T-cell (primary cell): ENCODE data around the gene CCSER1. TPM values are rescaled to one million over a fixed set of nuclear protein-coding genes. Genes with fewer than 3 reads are reported as not detected.
"Not testable (repeated sequence)": the region's sequence is repeated elsewhere in the genome, so short reads cannot be mapped to it uniquely, and the experiment has no call there.

Experiments used
- ATAC-seq, 4 experiments: fragments of 200-7000 bp in 3 of 4; fragments of 150-1000 bp in 1 of 4; cut with Tn5 transposase; replicated peaks in 1 of 4; 1 replicate in 3 of 4; 2 replicates in 1 of 4; pipeline ENCODE4 v1.10.0; 2021; ENCODE audit warnings: moderate library complexity in 3 of 4, mild to moderate bottlenecking in 2 of 4, moderate number of reproducible peaks in 1 of 4
- CTCF ChIA-PET, 2 donors: fragments of 300-600 bp; sonication (Branson Sonifier 250); formaldehyde crosslinking; loops; one replicate each; lab custom pipeline; 2022; ENCODE audit warnings: antibody characterized with exemption in 2 of 2; lab: Charles Lee
- POLR2A ChIA-PET, 2 donors: fragments of 300-600 bp; sonication (Branson Sonifier 250); formaldehyde crosslinking; loops; one replicate each; lab custom pipeline; 2022; ENCODE audit warnings: antibody characterized with exemption in 2 of 2; lab: Charles Lee
- DNase-seq, 35 experiments: peaks; one replicate each; pipeline versions ENCODE4 v3.0.0 to v3.0.0-alpha.2; 2013 to 2023
- H3K27ac ChIP-seq: one replicate; pipeline ENCODE4 v1.5.1; 2013; ENCODE audit warnings: low read length
- H3K27me3 ChIP-seq, 2 experiments: replicated peaks in 1 of 2; 1 replicate in 1 of 2; 2 replicates in 1 of 2; pipeline versions ENCODE4 v1.6.1 to v1.7.0; 2013; ENCODE audit warnings: low read length in 1 of 2, mixed read lengths in 1 of 2; ENCODE audit not compliant: control insufficient read depth in 2 of 2, insufficient read depth in 2 of 2; ENCODE audit errors: extremely low read depth in 1 of 2
- H3K36me3 ChIP-seq, 2 donors: 1 replicate in 1 of 2; 2 replicates in 1 of 2; pipeline versions ENCODE4 v1.6.1 to v1.7.0; 2013; ENCODE audit warnings: low read length in 1 of 2; ENCODE audit not compliant: control insufficient read depth in 2 of 2, insufficient read depth in 1 of 2; ENCODE audit errors: extremely low read depth in 1 of 2
- H3K4me1 ChIP-seq, 2 experiments: 1 replicate in 1 of 2; 2 replicates in 1 of 2; pipeline versions ENCODE4 v1.6.1 to v1.7.0; 2013; ENCODE audit warnings: low read length in 2 of 2, mixed read lengths in 1 of 2; ENCODE audit not compliant: insufficient read depth in 2 of 2, control insufficient read depth in 1 of 2; ENCODE audit errors: extremely low read depth in 1 of 2
- H3K4me3 ChIP-seq, 2 donors: 1 replicate in 1 of 2; 2 replicates in 1 of 2; pipeline versions ENCODE4 v1.5.1 to v1.7.0; 2013; ENCODE audit warnings: mild to moderate bottlenecking in 2 of 2, low read length in 1 of 2, moderate library complexity in 1 of 2; ENCODE audit not compliant: control insufficient read depth in 1 of 2; ENCODE audit errors: extremely low read depth in 1 of 2
- H3K9me3 ChIP-seq: 2 replicates; pipeline ENCODE4 v1.7.0; 2013
- H3K27ac Mint-ChIP-seq, 2 donors: one replicate each; pipeline ENCODE4 v1.8.0; 2020 to 2021; ENCODE audit warnings: mild to moderate bottlenecking in 2 of 2, mixed read lengths in 2 of 2
- H3K27me3 Mint-ChIP-seq, 2 donors: one replicate each; pipeline ENCODE4 v1.8.0; 2021 to 2022; ENCODE audit warnings: mixed read lengths in 2 of 2
- H3K36me3 Mint-ChIP-seq: one replicate; pipeline ENCODE4 v1.8.0; 2021; ENCODE audit warnings: mixed read lengths
- H3K4me1 Mint-ChIP-seq, 3 donors: one replicate each; pipeline ENCODE4 v1.8.0; 2020 to 2022; ENCODE audit warnings: mixed read lengths in 3 of 3, mild to moderate bottlenecking in 1 of 3
- H3K4me3 Mint-ChIP-seq, 3 donors: one replicate each; pipeline ENCODE4 v1.8.0; 2020 to 2022; ENCODE audit warnings: mild to moderate bottlenecking in 3 of 3, mixed read lengths in 3 of 3, moderate library complexity in 3 of 3
- H3K9me3 Mint-ChIP-seq, 3 donors: one replicate each; pipeline ENCODE4 v1.8.0; 2020 to 2022; ENCODE audit warnings: mixed read lengths in 3 of 3
- WGBS: methylation state at CpG from one replicate; pipeline ENCODE4 v1.1.5; 2013; ENCODE audit warnings: missing lambda C conversion rate; ENCODE audit not compliant: insufficient coverage; 5-methylcytosine and 5-hydroxymethylcytosine counted together
- total RNA-seq, 35 experiments: library from RNA in 6 of 35; stranded (reverse) in 6 of 35; fragments of 120-200 nt in 1 of 35; gene quantifications; one replicate each; pipeline versions ENCODE4 v1.2.1 to v1.2.4 and lab custom pipeline; 2013 to 2026

CCSER1 gene
- total RNA-seq, 5 donors from 2014 or later (not counting 1 experiment from before 2014, with no cell fraction given) = 0.35 to 1.4 (median 0.98) TPM

DNA sequence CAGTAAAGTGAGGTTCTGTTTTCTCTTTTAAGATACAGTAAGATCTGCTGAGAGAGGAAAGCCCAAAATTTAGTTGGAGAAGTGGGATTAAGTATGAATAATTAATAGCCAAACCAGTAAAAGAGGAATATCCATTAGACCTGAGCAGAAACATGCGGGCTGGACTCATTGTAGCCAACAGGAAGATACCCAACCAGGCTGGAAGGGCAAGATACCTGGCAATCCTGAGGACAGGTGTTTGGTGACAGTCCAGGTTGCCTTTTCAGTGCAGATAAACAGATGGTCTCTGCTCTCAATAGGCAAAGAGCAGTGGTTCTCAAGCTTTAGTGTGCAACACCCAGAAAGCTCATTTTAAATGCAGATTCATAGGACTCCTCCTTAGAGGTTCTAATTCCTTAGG is 1195.8 kb downstream of the CCSER1 start:
- Mint-ChIP-seq H3K36me3 (no peaks in the 10 kb centered on the region), H3K4me1 (no peaks in the 10 kb centered on the region), H3K9me3 (peaks cover 21 to 35% (median 25%) of the 10 kb centered on the region in 3 donors), H3K27ac (no peak overlapping the region), H3K27me3 (no peaks in the 10 kb centered on the region), H3K4me3 (no peak overlapping the region)
- H3K9me3 ChIP-seq = peaks cover 2% of the 10 kb centered on the region
- no peaks in the 10 kb centered on the region for H3K4me1 ChIP-seq
- 90% methylated on average over 1 of the region's 1 CpG for WGBS
- DNase-seq (no peak), ATAC-seq (no peak)
- H3K27ac ChIP-seq = no peak overlapping the region
- H3K27me3 ChIP-seq = no peaks in the 10 kb centered on the region
- ChIA-PET POLR2A (no interaction called here), CTCF (no interaction called here)
- no peaks in the 10 kb centered on the region for H3K36me3 ChIP-seq
- H3K4me3 ChIP-seq = no peak overlapping the region

DNA sequence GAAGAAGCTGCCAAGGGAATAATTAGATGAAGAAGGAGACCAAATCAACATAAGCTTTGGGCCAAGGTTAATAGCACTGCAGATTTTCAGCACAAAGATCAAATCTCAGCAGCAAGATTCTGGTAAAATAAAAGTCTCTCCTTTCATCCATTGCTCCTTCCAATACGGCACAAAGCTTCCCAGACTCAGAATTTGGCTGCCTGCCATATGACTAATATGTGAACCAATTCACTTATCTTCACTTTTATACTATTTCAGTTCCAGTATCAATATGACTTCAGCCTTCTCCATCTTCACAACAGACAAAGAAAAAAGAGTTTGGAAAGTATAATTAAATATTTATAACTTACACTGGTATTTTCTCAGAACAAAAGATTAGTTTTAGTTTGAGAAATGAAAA is 1198.3 kb downstream of the CCSER1 start:
- no peak overlapping the region for H3K27ac ChIP-seq
- H3K9me3 ChIP-seq = no peaks in the 10 kb centered on the region
- H3K27me3 Mint-ChIP-seq = no peaks in the 10 kb centered on the region
- ChIA-PET CTCF (no interaction called here), POLR2A (no interaction called here)
- WGBS = 50% methylated on average over 1 of the region's 1 CpG
- H3K9me3 Mint-ChIP-seq = peaks cover 17 to 40% (median 28%) of the 10 kb centered on the region in 3 donors
- H3K4me1 ChIP-seq = no peaks in the 10 kb centered on the region
- H3K4me3 Mint-ChIP-seq = no peak overlapping the region
- H3K27ac Mint-ChIP-seq = no peak overlapping the region
- DNase-seq (no peak), ATAC-seq (no peak)
- H3K27me3 ChIP-seq = no peaks in the 10 kb centered on the region
- no peaks in the 10 kb centered on the region for H3K36me3 Mint-ChIP-seq
- H3K36me3 ChIP-seq = no peaks in the 10 kb centered on the region
- no peak overlapping the region for H3K4me3 ChIP-seq
- no peaks in the 10 kb centered on the region for H3K4me1 Mint-ChIP-seq

DNA sequence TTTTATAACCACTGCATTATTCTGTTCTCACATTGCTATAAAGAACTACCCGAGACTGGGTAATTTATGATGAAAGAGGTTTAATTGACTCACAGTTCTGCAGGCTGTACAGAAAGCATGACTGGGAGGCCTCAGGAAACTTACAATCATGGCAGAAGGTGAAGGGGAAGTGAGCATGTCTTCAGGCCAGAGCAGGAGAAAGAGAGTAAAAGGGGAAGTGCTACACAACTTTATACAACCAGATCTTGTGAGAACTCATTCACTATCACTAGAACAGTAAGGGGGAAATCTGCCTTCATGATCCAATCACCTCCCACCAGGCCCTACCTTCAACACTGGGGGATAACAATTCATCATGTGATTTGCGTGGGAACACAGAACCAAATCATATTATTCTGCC is 1199.0 kb downstream of the CCSER1 start:
- H3K27me3 ChIP-seq, POLR2A ChIA-PET, ATAC-seq, CTCF ChIA-PET, H3K4me3 ChIP-seq, H3K27ac ChIP-seq, DNase-seq, H3K4me1 Mint-ChIP-seq, H3K36me3 ChIP-seq, H3K27ac Mint-ChIP-seq, H3K36me3 Mint-ChIP-seq, H3K27me3 Mint-ChIP-seq, H3K4me3 Mint-ChIP-seq, H3K9me3 ChIP-seq, H3K4me1 ChIP-seq: not testable (repeated sequence)
- 80% methylated on average over 1 of the region's 2 CpGs for WGBS
- peaks cover 17 to 40% (median 29%) of the 10 kb centered on the region in 3 donors for H3K9me3 Mint-ChIP-seq

DNA sequence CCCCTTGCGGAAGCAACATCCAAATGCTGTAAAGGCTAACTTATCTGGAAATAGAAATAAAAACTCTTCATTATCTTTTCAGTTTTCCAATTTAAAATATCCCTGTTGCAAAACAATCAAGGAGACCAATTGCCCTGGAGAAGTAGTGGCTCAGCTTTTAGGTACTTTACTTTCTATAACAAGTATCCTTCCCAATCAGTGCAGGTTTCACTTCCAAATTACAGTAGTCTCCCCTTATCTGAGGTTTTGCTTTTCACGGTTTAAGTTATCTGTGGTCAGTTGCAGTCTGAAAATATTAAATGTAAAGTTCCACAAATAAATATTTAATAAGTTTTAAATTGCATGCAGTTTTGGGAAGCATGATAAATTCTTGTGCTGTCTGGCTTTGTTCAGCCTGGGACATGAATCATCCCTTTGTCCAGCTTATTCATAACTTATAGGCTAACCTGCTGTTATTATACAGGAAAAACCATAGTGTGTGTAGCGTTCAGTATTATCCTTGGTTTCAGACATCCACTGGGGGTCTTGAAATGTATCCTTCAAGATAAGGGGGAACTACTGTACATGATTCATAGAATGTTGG is 1203.5 kb downstream of the CCSER1 start:
- H3K36me3 ChIP-seq = no peaks in the 10 kb centered on the region
- no peaks in the 10 kb centered on the region for H3K27me3 ChIP-seq
- WGBS = no CpG with 5 or more reads among the region's 3 CpGs
- H3K27ac Mint-ChIP-seq = no peak overlapping the region
- ChIA-PET POLR2A (no interaction called here), CTCF (no interaction called here)
- H3K4me1 ChIP-seq = no peaks in the 10 kb centered on the region
- peaks cover 25 to 31% (median 26%) of the 10 kb centered on the region in 3 donors for H3K9me3 Mint-ChIP-seq
- H3K9me3 ChIP-seq = no peaks in the 10 kb centered on the region
- no peaks in the 10 kb centered on the region for H3K27me3 Mint-ChIP-seq
- H3K4me3 ChIP-seq = no peak overlapping the region
- DNase-seq = no peak
- no peak overlapping the region for H3K4me3 Mint-ChIP-seq
- no peak for ATAC-seq
- no peak overlapping the region for H3K27ac ChIP-seq
- H3K36me3 Mint-ChIP-seq = no peaks in the 10 kb centered on the region
- no peaks in the 10 kb centered on the region for H3K4me1 Mint-ChIP-seq

DNA sequence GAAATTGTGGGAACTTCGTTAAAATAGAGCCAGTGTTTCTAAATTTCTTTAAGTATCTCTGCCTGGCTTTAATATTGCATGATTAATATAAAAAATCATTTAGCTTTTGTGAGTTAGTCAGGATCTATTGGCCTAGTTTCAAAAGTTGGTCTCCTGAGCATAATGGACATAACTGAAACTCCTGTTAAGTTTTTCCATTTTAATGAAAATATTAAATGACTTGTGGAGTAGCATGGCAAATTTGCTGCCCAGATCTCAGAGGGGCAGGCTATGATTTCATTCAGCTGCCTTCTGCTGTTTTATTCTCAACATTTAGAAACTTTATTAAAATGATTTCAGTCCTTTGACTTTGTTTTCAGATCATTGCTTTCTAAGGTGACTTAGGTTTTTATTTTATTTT is 1213.6 kb downstream of the CCSER1 start:
- Mint-ChIP-seq H3K4me3 (no peak overlapping the region), H3K4me1 (no peaks in the 10 kb centered on the region), H3K27ac (no peak overlapping the region), H3K27me3 (no peaks in the 10 kb centered on the region), H3K9me3 (peaks cover under 1 to 5% (median 4%) of the 10 kb centered on the region in 3 donors), H3K36me3 (no peaks in the 10 kb centered on the region)
- Histone ChIP-seq H3K9me3 (peaks cover 3% of the 10 kb centered on the region), H3K4me3 (no peak overlapping the region), H3K36me3 (no peaks in the 10 kb centered on the region), H3K27ac (no peak overlapping the region), H3K27me3 (no peaks in the 10 kb centered on the region), H3K4me1 (no peaks in the 10 kb centered on the region)
- DNase-seq = no peak
- ChIA-PET POLR2A (no interaction called here), CTCF (interaction anchor here in 1 of 2 donors (0.5 kb wide), 1 partner anchor 778 kb away, joined by 6 read pairs; no protein-coding TSS in a partner anchor)
- no CpG with 5 or more reads among the region's 1 CpG for WGBS
- no peak for ATAC-seq

DNA sequence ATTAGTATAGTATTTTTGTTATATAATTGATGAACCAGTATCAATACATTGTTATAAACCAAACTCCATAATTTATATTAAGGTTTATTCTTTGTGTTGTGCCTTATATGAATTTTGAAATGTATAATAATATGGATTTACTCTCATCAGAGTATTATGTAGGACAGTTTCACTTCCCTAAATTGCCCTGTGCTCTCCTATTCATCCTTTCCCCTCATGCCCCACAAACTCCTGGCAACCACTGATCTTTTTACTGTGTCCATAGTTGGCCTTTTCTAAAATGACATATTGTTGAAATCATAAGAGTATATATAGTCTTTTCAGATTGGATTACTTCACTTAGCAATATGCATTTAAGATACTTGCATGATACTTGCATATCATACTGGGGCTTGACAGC is 1218.4 kb downstream of the CCSER1 start:
- CTCF ChIA-PET = no interaction called here
- no peak overlapping the region for H3K4me3 ChIP-seq
- H3K4me3 Mint-ChIP-seq = no peak overlapping the region
- H3K27ac Mint-ChIP-seq = no peak overlapping the region
- H3K9me3 ChIP-seq = peaks cover 3% of the 10 kb centered on the region
- DNase-seq (no peak), ATAC-seq (no peak)
- H3K4me1 ChIP-seq = no peaks in the 10 kb centered on the region
- no peaks in the 10 kb centered on the region for H3K4me1 Mint-ChIP-seq
- H3K27me3 Mint-ChIP-seq = no peaks in the 10 kb centered on the region
- H3K27me3 ChIP-seq = no peaks in the 10 kb centered on the region
- POLR2A ChIA-PET = no interaction called here
- no peak overlapping the region for H3K27ac ChIP-seq
- H3K9me3 Mint-ChIP-seq = peaks cover 3 to 16% (median 12%) of the 10 kb centered on the region in 3 donors
- no peaks in the 10 kb centered on the region for H3K36me3 Mint-ChIP-seq
- no peaks in the 10 kb centered on the region for H3K36me3 ChIP-seq

DNA sequence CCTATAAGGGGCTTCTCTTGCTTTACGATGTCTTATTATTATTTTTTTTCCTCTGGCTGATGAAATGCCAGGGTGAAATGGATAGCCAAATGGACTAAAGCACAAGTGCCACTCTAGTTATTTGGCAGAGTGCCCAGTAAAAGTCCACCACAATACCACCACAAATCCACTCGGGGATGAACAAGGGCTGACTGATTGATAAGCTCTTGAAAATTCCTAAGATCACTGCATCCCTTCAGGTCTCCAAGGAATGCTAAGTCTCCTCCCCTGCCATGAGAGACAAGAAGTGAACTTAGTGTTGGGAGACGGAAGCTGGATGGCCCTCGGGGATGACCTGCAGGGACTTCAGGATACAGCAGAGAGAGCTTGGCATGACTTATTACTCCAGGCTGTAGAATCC is 1229.3 kb downstream of the CCSER1 start:
- H3K27me3 Mint-ChIP-seq, CTCF ChIA-PET: not testable (repeated sequence)

More for the DNA sequence above, 1229.3 kb downstream of the CCSER1 start:
- H3K4me3 Mint-ChIP-seq, H3K9me3 ChIP-seq, H3K36me3 ChIP-seq, POLR2A ChIA-PET, H3K4me1 Mint-ChIP-seq, ATAC-seq, DNase-seq, H3K27ac ChIP-seq, H3K4me1 ChIP-seq, H3K36me3 Mint-ChIP-seq, H3K27me3 ChIP-seq, H3K4me3 ChIP-seq, H3K27ac Mint-ChIP-seq: not testable (repeated sequence)
- H3K9me3 Mint-ChIP-seq = peaks cover 12 to 27% (median 13%) of the 10 kb centered on the region in 3 donors
- 86% methylated on average over 2 of the region's 4 CpGs for WGBS
